ENCODE results near the gene SLC7A8. TPM values are rescaled to one million over a fixed set of nuclear protein-coding genes. Genes with fewer than 3 reads are reported as not detected.

Gene SLC7A8
- polyA plus RNA-seq, 1 donor (not counting 4 experiments of a cell fraction or from before 2014, with no cell fraction given): 29.1 TPM

DNA sequence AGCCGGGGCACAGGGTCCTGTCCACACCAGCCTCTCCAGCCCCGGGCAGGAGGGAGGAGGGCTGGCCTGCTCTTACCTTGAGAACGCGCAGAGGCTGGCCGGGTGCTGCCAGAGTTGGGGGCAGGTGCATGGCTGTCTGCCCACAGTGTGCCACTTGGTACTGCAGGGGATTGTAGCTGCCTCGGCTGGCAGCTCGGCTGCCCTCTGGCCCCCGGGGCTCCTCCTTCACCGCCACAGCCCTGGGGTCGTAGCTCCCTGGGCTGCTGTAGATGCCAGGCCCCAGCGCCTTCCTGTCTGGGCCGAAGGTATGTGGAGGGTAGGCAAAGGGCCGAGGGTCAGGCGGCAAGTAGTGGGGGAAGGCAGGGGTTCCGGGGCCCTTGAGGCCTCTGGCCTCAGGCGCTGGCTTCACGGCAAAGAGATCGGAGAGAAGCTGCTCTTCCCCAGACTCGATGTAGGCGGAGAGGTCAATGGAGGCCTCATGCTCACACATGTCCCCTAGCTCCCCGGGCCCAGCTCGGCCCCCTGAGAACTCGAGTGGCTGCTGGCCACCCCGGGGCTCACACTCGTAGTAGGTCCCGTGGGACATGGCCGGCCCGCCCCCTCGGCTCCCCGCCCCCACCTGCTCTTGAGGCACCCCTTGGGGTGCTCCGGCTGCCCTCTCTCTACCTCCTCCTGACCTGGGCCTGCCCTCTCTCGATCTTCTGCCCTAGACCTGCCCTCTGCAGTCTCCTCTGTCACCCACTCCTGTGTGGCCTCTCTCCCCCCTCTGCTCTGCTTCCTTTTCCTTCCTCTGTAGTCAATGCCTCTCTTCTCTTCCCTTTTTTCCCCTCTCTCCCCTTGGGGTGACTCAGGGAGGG lies 64.7 kb downstream of the SLC7A8 start, which contains the start of gene CEBPE:
TSS of gene CEBPE (minus strand) at position 750 of the 857 bp plus-strand sequence. CDS start at position 586, 164 bp downstream.
- no peak for FAIRE-seq
- dilution Hi-C loops (cut with MboI; ENCODE audit: extremely low pct_ligation_motif_present, low sequenced_read_pairs): no loop called here
- TF ChIP-seq EZH2 (IDR thresholded peaks at IDR 0.05; ENCODE audit: low read length): no peak
- TF ChIP-seq, protein P1, sequence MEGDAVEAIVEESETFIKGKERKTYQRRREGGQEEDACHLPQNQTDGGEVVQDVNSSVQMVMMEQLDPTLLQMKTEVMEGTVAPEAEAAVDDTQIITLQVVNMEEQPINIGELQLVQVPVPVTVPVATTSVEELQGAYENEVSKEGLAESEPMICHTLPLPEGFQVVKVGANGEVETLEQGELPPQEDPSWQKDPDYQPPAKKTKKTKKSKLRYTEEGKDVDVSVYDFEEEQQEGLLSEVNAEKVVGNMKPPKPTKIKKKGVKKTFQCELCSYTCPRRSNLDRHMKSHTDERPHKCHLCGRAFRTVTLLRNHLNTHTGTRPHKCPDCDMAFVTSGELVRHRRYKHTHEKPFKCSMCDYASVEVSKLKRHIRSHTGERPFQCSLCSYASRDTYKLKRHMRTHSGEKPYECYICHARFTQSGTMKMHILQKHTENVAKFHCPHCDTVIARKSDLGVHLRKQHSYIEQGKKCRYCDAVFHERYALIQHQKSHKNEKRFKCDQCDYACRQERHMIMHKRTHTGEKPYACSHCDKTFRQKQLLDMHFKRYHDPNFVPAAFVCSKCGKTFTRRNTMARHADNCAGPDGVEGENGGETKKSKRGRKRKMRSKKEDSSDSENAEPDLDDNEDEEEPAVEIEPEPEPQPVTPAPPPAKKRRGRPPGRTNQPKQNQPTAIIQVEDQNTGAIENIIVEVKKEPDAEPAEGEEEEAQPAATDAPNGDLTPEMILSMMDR (optimal IDR thresholded peaks at IDR 0.05 in 1 of 3, IDR thresholded peaks at IDR 0.05 in 1 of 3, conservative IDR thresholded peaks at IDR 0.05 in 1 of 3; ENCODE audit: extremely low read depth in 1 of 3, insufficient read depth in 2 of 3, low read length in 3 of 3): no peak
- no peaks in the 10 kb centered on the region for H3K36me3 ChIP-seq (ENCODE audit: control insufficient read depth in 2 of 2, extremely low read depth in 1 of 2, insufficient read depth in 2 of 2, low read length in 2 of 2)
- no peak within 1 kb of the TSS for H2AFZ ChIP-seq (ENCODE audit: control insufficient read depth, low read length)
- no peak for DNase-seq (ENCODE audit: low read depth, low spot score)
- no peak within 1 kb of the TSS for H3K4me3 ChIP-seq (ENCODE audit: control insufficient read depth in 2 of 3, extremely low read depth in 1 of 3, insufficient read depth in 2 of 3, low read depth in 1 of 3, low read length in 3 of 3)
- no peaks in the 10 kb centered on the region for H3K27me3 ChIP-seq (ENCODE audit: control insufficient read depth, extremely low read depth, insufficient read depth, low read length)
- H3K9me3 ChIP-seq (ENCODE audit: control insufficient read depth, low read depth, low read length): no peaks in the 10 kb centered on the region
- no peak within 1 kb of the TSS for H3K4me2 ChIP-seq (ENCODE audit: control insufficient read depth, extremely low read depth, insufficient read depth, low read depth, low read length)
- H3K27ac ChIP-seq (ENCODE audit: control insufficient read depth, insufficient read depth, low read length): no peak within 1 kb of the TSS
- no peak within 1 kb of the TSS for H3K9ac ChIP-seq (ENCODE audit: control insufficient read depth, extremely low read depth, insufficient read depth, low read length)
- no peaks in the 10 kb centered on the region for H3K79me2 ChIP-seq (ENCODE audit: control insufficient read depth, insufficient read depth, low read length)
- peaks cover 34% of the 10 kb centered on the region for H3K4me1 ChIP-seq (ENCODE audit: control insufficient read depth, extremely low read depth, insufficient read depth, low read length)
- no peaks in the 10 kb centered on the region for H3K9me1 ChIP-seq (ENCODE audit: control insufficient read depth, extremely low read depth, insufficient read depth, low read length)
- no peaks in the 10 kb centered on the region for H4K20me1 ChIP-seq (ENCODE audit: control insufficient read depth, extremely low read depth, insufficient read depth, low read length)

DNA sequence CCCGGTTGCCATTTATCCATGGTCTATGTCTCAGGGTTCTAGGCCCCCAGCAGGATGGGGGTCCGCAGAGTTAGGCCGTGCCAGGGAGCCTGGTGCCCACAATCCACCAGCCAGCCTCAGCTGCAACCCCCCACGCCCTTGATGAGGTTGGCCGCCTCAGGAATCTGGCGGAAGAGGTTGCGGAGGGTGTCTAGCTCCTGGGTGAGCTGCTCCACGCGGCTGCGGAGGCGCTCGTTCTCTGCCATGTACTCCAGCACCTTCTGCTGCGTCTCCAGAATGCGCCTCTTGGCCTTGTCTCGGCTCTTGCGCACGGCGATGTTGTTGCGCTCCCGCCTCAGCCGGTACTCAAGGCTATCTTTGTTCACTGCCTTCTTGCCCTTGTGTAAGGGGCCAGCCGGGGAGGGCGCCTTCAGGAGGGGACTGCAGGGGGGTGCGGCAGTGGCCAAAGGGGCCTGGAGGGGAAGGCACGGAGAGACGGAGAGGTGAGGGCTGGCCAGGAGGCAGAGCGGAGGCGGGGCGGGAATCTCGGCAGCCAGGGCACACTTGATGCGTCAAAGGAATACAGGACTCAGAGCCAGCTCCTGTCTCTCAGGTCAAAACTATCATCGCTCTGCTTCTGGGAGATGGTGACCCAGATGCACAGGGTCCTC lies 66.0 kb downstream of the SLC7A8 start:
- H3K9me3 ChIP-seq (ENCODE audit: control insufficient read depth, low read depth, low read length): no peaks in the 10 kb centered on the region
- peaks cover 26% of the 10 kb centered on the region for H3K4me1 ChIP-seq (ENCODE audit: control insufficient read depth, extremely low read depth, insufficient read depth, low read length)
- H3K9ac ChIP-seq (ENCODE audit: control insufficient read depth, extremely low read depth, insufficient read depth, low read length): no peak overlapping the region
- dilution Hi-C loops (cut with MboI; ENCODE audit: extremely low pct_ligation_motif_present, low sequenced_read_pairs): no loop called here
- H3K9me1 ChIP-seq (ENCODE audit: control insufficient read depth, extremely low read depth, insufficient read depth, low read length): no peaks in the 10 kb centered on the region
- FAIRE-seq (no peak), DNase-seq (ENCODE audit: low read depth, low spot score) (no peak)
- H2AFZ ChIP-seq (ENCODE audit: control insufficient read depth, low read length): no peak overlapping the region
- no peak for TF ChIP-seq EZH2 (IDR thresholded peaks at IDR 0.05; ENCODE audit: low read length)
- TF ChIP-seq, protein P1 (optimal IDR thresholded peaks at IDR 0.05 in 1 of 3, IDR thresholded peaks at IDR 0.05 in 1 of 3, conservative IDR thresholded peaks at IDR 0.05 in 1 of 3; ENCODE audit: extremely low read depth in 1 of 3, insufficient read depth in 2 of 3, low read length in 3 of 3): no peak
- H3K27me3 ChIP-seq (ENCODE audit: control insufficient read depth, extremely low read depth, insufficient read depth, low read length): no peaks in the 10 kb centered on the region
- no peaks in the 10 kb centered on the region for H3K36me3 ChIP-seq (ENCODE audit: control insufficient read depth in 2 of 2, extremely low read depth in 1 of 2, insufficient read depth in 2 of 2, low read length in 2 of 2)
- no peak overlapping the region for H3K4me2 ChIP-seq (ENCODE audit: control insufficient read depth, extremely low read depth, insufficient read depth, low read depth, low read length)
- no peaks in the 10 kb centered on the region for H3K79me2 ChIP-seq (ENCODE audit: control insufficient read depth, insufficient read depth, low read length)
- no peak overlapping the region for H3K4me3 ChIP-seq (ENCODE audit: control insufficient read depth in 2 of 3, extremely low read depth in 1 of 3, insufficient read depth in 2 of 3, low read depth in 1 of 3, low read length in 3 of 3)
- no peaks in the 10 kb centered on the region for H4K20me1 ChIP-seq (ENCODE audit: control insufficient read depth, extremely low read depth, insufficient read depth, low read length)
- no peak overlapping the region for H3K27ac ChIP-seq (ENCODE audit: control insufficient read depth, insufficient read depth, low read length)

All from keratinocyte (primary cell).